ENCODE measurements around the gene PLB1.

DNA sequence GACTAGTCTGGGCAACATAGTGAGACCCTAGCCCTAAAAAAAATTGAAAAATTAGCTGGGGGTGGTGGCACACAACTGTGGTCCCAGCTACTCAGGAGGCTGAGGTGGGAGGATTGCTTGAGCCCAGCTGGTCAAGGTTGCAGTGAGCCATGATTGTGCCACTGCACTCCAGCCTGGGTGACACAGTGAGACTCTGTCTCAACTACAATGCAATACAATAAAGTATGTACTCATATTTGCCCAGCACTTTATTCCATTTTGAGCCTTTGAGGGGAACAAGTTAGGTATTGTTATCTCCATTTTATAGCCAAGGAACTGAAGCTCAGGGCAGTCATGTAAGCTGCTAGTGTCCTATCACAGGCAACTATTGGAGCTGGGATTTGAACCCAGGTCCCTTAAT is 49.3 kb upstream of the PLB1 start:
- TF ChIP-seq, protein P1, sequence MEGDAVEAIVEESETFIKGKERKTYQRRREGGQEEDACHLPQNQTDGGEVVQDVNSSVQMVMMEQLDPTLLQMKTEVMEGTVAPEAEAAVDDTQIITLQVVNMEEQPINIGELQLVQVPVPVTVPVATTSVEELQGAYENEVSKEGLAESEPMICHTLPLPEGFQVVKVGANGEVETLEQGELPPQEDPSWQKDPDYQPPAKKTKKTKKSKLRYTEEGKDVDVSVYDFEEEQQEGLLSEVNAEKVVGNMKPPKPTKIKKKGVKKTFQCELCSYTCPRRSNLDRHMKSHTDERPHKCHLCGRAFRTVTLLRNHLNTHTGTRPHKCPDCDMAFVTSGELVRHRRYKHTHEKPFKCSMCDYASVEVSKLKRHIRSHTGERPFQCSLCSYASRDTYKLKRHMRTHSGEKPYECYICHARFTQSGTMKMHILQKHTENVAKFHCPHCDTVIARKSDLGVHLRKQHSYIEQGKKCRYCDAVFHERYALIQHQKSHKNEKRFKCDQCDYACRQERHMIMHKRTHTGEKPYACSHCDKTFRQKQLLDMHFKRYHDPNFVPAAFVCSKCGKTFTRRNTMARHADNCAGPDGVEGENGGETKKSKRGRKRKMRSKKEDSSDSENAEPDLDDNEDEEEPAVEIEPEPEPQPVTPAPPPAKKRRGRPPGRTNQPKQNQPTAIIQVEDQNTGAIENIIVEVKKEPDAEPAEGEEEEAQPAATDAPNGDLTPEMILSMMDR (conservative IDR thresholded peaks at IDR 0.05; ENCODE audit: low read depth, low read length): no peak
- TF ChIP-seq EZH2 (IDR thresholded peaks at IDR 0.05; ENCODE audit: low read length, unreplicated experiment): no peak
- no peak for TF ChIP-seq EZH2phosphoT487 (IDR thresholded peaks at IDR 0.05; ENCODE audit: borderline replicate concordance, low read length)
